Measurements from ENCODE around the gene RPH3AL. TPM values are rescaled to one million over a fixed set of nuclear protein-coding genes. Genes with fewer than 3 reads are reported as not detected.

RPH3AL gene
- total RNA-seq, 1 donor from 2014 or later = 6.0 TPM

DNA sequence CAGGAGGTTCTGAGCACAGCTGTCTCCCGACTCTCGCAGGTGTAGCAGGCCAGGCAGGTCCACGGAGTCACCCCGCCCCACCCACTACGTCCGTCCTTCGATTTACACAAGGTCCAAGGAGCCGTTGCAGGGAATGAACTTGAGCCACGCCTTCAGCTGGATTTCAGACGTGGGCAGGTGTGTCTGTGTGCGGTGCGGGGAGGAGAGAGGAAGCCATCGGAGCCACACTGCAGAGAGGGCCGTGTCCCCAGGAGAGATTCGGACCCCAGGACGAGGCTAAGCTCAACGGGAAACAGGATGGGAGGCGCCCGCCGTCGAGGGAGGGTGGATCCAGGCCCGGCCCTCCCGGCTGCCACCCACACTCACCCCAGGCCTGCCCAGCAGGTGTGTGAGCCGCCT lies 50.3 kb downstream of the RPH3AL start:
- POLR2A ChIA-PET = no interaction called here
- CTCF ChIA-PET = no interaction called here

DNA sequence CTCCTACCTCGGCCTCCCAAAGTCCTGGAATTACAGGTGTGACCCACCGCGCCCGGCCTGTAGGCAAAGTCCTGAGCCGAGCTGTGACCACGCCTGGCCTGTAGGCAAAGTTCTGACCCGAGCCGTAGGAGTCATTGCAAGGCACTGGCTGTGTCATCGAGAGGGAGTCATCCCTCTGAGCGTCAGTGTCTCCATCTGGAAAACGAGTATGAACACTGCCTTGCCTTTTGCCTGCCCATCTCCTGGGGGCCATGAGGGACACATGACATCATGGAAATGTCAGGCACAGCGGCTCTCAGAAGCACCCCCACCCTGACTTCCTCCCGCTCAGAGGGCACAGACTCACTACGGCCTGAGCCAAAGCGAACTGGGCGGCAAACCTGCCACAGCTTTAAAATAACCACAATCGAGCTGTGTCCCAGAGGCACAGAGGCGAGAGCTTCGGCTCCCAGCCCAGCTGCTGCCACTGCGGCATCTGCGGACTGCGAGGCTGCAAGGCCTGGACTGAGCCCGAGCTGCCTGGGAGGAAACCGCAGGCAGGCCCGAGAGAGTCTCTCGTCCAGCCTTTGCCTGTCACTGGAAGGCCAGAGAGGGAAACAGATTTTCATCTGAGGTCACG lies 50.8 kb downstream of the RPH3AL start:
- DNase-seq = no peak
- TF ChIP-seq, protein P1, sequence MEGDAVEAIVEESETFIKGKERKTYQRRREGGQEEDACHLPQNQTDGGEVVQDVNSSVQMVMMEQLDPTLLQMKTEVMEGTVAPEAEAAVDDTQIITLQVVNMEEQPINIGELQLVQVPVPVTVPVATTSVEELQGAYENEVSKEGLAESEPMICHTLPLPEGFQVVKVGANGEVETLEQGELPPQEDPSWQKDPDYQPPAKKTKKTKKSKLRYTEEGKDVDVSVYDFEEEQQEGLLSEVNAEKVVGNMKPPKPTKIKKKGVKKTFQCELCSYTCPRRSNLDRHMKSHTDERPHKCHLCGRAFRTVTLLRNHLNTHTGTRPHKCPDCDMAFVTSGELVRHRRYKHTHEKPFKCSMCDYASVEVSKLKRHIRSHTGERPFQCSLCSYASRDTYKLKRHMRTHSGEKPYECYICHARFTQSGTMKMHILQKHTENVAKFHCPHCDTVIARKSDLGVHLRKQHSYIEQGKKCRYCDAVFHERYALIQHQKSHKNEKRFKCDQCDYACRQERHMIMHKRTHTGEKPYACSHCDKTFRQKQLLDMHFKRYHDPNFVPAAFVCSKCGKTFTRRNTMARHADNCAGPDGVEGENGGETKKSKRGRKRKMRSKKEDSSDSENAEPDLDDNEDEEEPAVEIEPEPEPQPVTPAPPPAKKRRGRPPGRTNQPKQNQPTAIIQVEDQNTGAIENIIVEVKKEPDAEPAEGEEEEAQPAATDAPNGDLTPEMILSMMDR (IDR thresholded peaks at IDR 0.05) = no peak
- H3K27ac Mint-ChIP-seq = no peak overlapping the region
- no peaks in the 10 kb centered on the region for H3K36me3 Mint-ChIP-seq (ENCODE audit: low read depth)
- intact Hi-C loops (cut with micrococcal nuclease) = no loop called here
- ATAC-seq (ENCODE audit: low read depth) = no peak
- no peaks in the 10 kb centered on the region for H3K9me3 Mint-ChIP-seq
- H3K4me3 Mint-ChIP-seq = no peak overlapping the region
- ChIA-PET CTCF (no interaction called here), POLR2A (no interaction called here)
- no peaks in the 10 kb centered on the region for H3K27me3 Mint-ChIP-seq
- no peaks in the 10 kb centered on the region for H3K4me1 Mint-ChIP-seq

More for the DNA sequence above, 50.3 kb downstream of the RPH3AL start:
- Mint-ChIP-seq H3K4me1 (no peaks in the 10 kb centered on the region), H3K27me3 (no peaks in the 10 kb centered on the region), H3K36me3 (ENCODE audit: low read depth) (no peaks in the 10 kb centered on the region), H3K9me3 (no peaks in the 10 kb centered on the region), H3K27ac (no peak overlapping the region), H3K4me3 (no peak overlapping the region)
- intact Hi-C loops (cut with micrococcal nuclease) = no loop called here
- ATAC-seq (ENCODE audit: low read depth) (no peak), DNase-seq (no peak)
- TF ChIP-seq, protein P1 (IDR thresholded peaks at IDR 0.05) = no peak

DNA sequence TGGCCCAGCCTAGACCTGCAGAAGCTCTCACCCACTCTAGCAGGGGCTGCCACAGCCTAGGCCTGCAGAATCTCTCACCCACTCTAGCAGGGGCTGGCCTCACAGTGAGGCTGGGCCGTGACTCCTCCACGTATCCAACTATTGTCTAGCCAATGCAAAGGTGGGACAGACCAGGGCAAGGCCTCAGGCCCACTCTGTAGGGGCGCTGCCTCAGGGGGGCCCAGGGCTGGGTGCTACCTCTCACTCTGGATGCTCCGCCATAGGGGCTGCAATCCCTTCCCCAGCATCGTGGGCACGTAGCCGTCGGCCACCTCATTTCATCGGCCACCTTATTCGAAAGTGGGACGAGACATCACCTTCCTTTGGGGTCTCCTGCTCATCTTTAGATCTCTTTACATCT lies 51.7 kb downstream of the RPH3AL start:
- ChIA-PET CTCF (no interaction called here), POLR2A (no interaction called here)
- H3K4me3 Mint-ChIP-seq = no peak overlapping the region
- H3K9me3 Mint-ChIP-seq = no peaks in the 10 kb centered on the region
- H3K27ac Mint-ChIP-seq = no peak overlapping the region
- intact Hi-C loops (cut with micrococcal nuclease) = no loop called here
- no peaks in the 10 kb centered on the region for H3K4me1 Mint-ChIP-seq
- no peaks in the 10 kb centered on the region for H3K27me3 Mint-ChIP-seq
- H3K36me3 Mint-ChIP-seq (ENCODE audit: low read depth) = no peaks in the 10 kb centered on the region
- no peak for DNase-seq
- ATAC-seq (ENCODE audit: low read depth) = no peak
- TF ChIP-seq, protein P1 (IDR thresholded peaks at IDR 0.05) = no peak

DNA sequence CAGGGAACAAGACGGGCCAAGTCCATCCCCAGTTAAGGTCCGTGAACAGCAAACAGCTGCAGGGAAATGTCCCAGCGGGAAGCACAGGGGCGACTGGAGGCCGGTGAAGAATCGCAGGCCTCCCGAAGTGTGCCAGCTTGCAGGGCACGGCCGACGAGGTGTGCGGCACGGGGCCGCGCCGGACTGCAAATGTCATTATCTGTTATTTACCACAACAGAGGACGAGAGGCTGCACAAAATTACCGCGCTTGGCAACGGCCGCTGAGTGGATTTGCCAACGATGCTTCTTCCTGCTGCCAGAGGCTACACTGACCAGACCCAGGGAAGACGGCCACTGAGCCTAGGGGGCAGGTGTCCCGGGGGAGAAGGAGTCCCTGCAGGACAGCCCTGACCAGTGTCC lies 53.1 kb downstream of the RPH3AL start:
- intact Hi-C loops (cut with micrococcal nuclease) = no loop called here
- no peak overlapping the region for H3K27ac Mint-ChIP-seq
- TF ChIP-seq, protein P1 (IDR thresholded peaks at IDR 0.05) = no peak
- ChIA-PET CTCF (no interaction called here), POLR2A (no interaction called here)
- ATAC-seq (ENCODE audit: low read depth) = no peak
- DNase-seq = no peak
- H3K4me1 Mint-ChIP-seq = no peaks in the 10 kb centered on the region
- H3K36me3 Mint-ChIP-seq (ENCODE audit: low read depth) = no peaks in the 10 kb centered on the region
- H3K27me3 Mint-ChIP-seq = no peaks in the 10 kb centered on the region
- H3K9me3 Mint-ChIP-seq = no peaks in the 10 kb centered on the region
- no peak overlapping the region for H3K4me3 Mint-ChIP-seq

DNA sequence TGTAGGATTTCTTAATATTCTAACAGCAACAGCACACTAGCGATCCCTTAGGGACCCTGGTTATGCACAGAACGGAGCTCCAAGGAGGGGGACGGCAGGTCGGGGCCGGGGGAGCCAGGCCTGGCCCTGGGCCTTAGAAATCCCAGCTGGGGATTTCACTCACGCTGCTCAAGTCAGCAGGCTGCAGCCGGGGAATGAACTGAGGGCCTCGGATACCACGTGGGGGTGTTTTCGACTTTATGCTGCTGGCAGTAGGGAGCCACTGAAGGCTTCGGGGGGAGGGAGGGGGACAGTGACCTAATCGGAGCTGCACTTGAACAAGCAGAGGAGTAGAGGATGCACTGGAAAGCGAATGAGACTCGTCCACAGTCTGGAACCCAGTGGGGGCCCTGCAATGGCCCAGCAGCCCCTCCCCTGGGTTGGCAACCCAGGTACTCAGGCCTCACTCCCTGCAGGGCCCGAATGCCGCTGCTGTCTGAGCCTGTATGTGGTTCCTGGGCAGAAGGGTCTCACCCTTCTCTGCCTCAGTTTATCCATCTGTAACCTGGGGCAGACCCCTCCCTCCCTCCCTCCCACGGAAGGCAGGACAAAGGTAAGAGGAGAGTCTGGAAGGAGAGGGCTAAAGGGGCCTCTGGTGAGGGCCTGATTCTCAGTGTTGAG lies 53.7 kb downstream of the RPH3AL start:
- no peak overlapping the region for H3K4me3 Mint-ChIP-seq
- H3K36me3 Mint-ChIP-seq (ENCODE audit: low read depth) = no peaks in the 10 kb centered on the region
- TF ChIP-seq, protein P1 (IDR thresholded peaks at IDR 0.05) = no peak
- H3K27me3 Mint-ChIP-seq = peaks cover 5% of the 10 kb centered on the region
- no peaks in the 10 kb centered on the region for H3K9me3 Mint-ChIP-seq
- H3K4me1 Mint-ChIP-seq = no peaks in the 10 kb centered on the region
- DNase-seq = no peak
- no peak for ATAC-seq (ENCODE audit: low read depth)
- POLR2A ChIA-PET = no interaction called here
- CTCF ChIA-PET = no interaction called here
- intact Hi-C loops (cut with micrococcal nuclease) = no loop called here
- no peak overlapping the region for H3K27ac Mint-ChIP-seq

Data from activated B cell treated with CpG ODN at 0.5 μM for 24 hours (primary cell).